Endothelial cell of umbilical vein (primary cell): ENCODE data around the gene EPHX1. TPM values are rescaled to one million over a fixed set of nuclear protein-coding genes. Genes with fewer than 3 reads are reported as not detected.

Source experiments
- BruUV-seq: library from RNA; stranded (reverse); fragments of 400-500 nt; replicated peaks from 2 replicates; lab custom pipeline; 2021; lab: Mats Ljungman, UMichigan
- CTCF ChIA-PET: fragments of 300-600, 350-600 bp; sonication (Branson Sonifier 250); formaldehyde crosslinking; loops from one replicate; lab custom pipeline; 2021; ENCODE audit warnings: antibody characterized with exemption, inconsistent platforms; lab: Charles Lee
- POLR2A ChIA-PET: fragments of 300-600, 350-600 bp; sonication (Branson Sonifier 250); formaldehyde crosslinking; loops from one replicate; lab custom pipeline; 2021; ENCODE audit warnings: antibody characterized with exemption, inconsistent platforms; lab: Charles Lee
- DNase-seq: peaks from one replicate; pipeline ENCODE4 v3.0.0-alpha.2; 2011; ENCODE audit warnings: low read depth, low spot score
- FAIRE-seq: peaks from 2 replicates; lab custom pipeline; 2011; peaks lifted over from hg19 to GRCh38; lab: Jason Lieb, UNC
- H2AFZ ChIP-seq: 2 replicates; pipeline ENCODE4 v1.6.0; 2012; ENCODE audit warnings: low read depth, low read length, control low read depth, inconsistent platforms
- H3K27ac ChIP-seq: 2 replicates; pipeline ENCODE4 v1.5.1; 2011; ENCODE audit warnings: low read depth, mild to moderate bottlenecking, control low read depth, low read length, moderate library complexity; ENCODE audit not compliant: insufficient read depth
- H3K27me3 ChIP-seq, 2 experiments: 2 replicates each; pipeline versions ENCODE4 v1.6.0 to v1.6.1; 2011; ENCODE audit warnings: low read length in 2 of 2, mixed read lengths in 1 of 2; ENCODE audit not compliant: control insufficient read depth in 2 of 2, insufficient read depth in 2 of 2
- H3K36me3 ChIP-seq, 2 experiments: 2 replicates in 1 of 2; 3 replicates in 1 of 2; pipeline ENCODE4 v1.5.1; 2011; ENCODE audit warnings: low read length in 2 of 2, mild to moderate bottlenecking in 1 of 2, moderate library complexity in 1 of 2; ENCODE audit not compliant: control insufficient read depth in 2 of 2, insufficient read depth in 2 of 2; ENCODE audit errors: extremely low read depth in 1 of 2
- H3K4me1 ChIP-seq: 3 replicates; pipeline ENCODE4 v1.5.1; 2011; ENCODE audit warnings: mild to moderate bottlenecking, low read length; ENCODE audit not compliant: control insufficient read depth, insufficient read depth; ENCODE audit errors: extremely low read depth
- H3K4me2 ChIP-seq: 2 replicates; pipeline ENCODE4 v1.6.1; 2011; ENCODE audit warnings: low read length, control low read depth, mixed read lengths; ENCODE audit not compliant: insufficient read depth
- H3K4me3 ChIP-seq, 3 experiments: fragments of 200-600 bp in 1 of 3; sonication (generic), shearing (Covaris generic) in 1 of 3; replicated peaks in 1 of 3; 2 replicates each; pipeline ENCODE4 v1.5.1; 2011 to 2016; ENCODE audit warnings: control low read depth in 3 of 3, low read length in 3 of 3, mild to moderate bottlenecking in 2 of 3, inconsistent platforms in 1 of 3, low read depth in 1 of 3, moderate library complexity in 1 of 3; ENCODE audit not compliant: insufficient read depth in 1 of 3
- H3K79me2 ChIP-seq: 2 replicates; pipeline ENCODE4 v1.6.0; 2012; ENCODE audit warnings: low read length, inconsistent platforms; ENCODE audit not compliant: control insufficient read depth, insufficient read depth
- H3K9ac ChIP-seq: replicated peaks from 2 replicates; pipeline ENCODE3; 2011; ENCODE audit warnings: low read length, control low read depth; ENCODE audit not compliant: insufficient read depth; ENCODE audit errors: extremely low read depth
- H3K9me1 ChIP-seq: replicated peaks from 3 replicates; pipeline ENCODE4 v1.6.0; 2011; ENCODE audit warnings: mild to moderate bottlenecking, low read length; ENCODE audit not compliant: control insufficient read depth, insufficient read depth; ENCODE audit errors: extremely low read depth
- H3K9me3 ChIP-seq: replicated peaks from 2 replicates; pipeline ENCODE4 v1.5.1; 2012; ENCODE audit warnings: low read length, inconsistent platforms; ENCODE audit not compliant: control insufficient read depth, insufficient read depth
- H4K20me1 ChIP-seq: replicated peaks from 2 replicates; pipeline ENCODE3; 2011; ENCODE audit warnings: mild to moderate bottlenecking, low read length; ENCODE audit not compliant: control insufficient read depth, insufficient read depth; ENCODE audit errors: extremely low read depth
- EZH2 ChIP-seq: IDR thresholded peaks from 2 replicates; pipeline ENCODE4 v1.6.1; 2012; ENCODE audit warnings: borderline replicate concordance, low read depth, mild to moderate bottlenecking, moderate library complexity, low read length, inconsistent platforms; ENCODE audit not compliant: severe bottlenecking
- FOS ChIP-seq: IDR thresholded peaks from 2 replicates; pipeline ENCODE4 v1.6.1; 2011; ENCODE audit warnings: mild to moderate bottlenecking, low read length, moderate library complexity, borderline replicate concordance; ENCODE audit not compliant: insufficient read depth
- GATA2 ChIP-seq: IDR thresholded peaks from 2 replicates; pipeline ENCODE4 v1.7.0; 2011; ENCODE audit warnings: low read depth, mild to moderate bottlenecking, moderate library complexity, mixed read lengths, low read length; ENCODE audit not compliant: insufficient read length, insufficient read depth
- JUN ChIP-seq: IDR thresholded peaks from 2 replicates; pipeline ENCODE4 v1.6.1; 2011; ENCODE audit warnings: borderline replicate concordance, low read depth; ENCODE audit not compliant: insufficient read length, insufficient read depth
- MYC ChIP-seq: IDR thresholded peaks from one replicate; pipeline ENCODE4 v1.6.1; 2011; ENCODE audit warnings: mild to moderate bottlenecking, low read depth, low read length
- POLR2A ChIP-seq: IDR thresholded peaks from 2 replicates; pipeline ENCODE4 v1.6.1; 2012; ENCODE audit warnings: low read depth, mild to moderate bottlenecking, control low read depth, low read length
- POLR2AphosphoS5 ChIP-seq: IDR thresholded peaks from 2 replicates; pipeline ENCODE4 v1.6.1; 2012; ENCODE audit warnings: low read depth, mild to moderate bottlenecking, control low read depth, low read length, moderate library complexity; ENCODE audit not compliant: insufficient read depth
- dilution Hi-C: fragments of 300-500 bp; cut with MboI; formaldehyde crosslinking; loops from one replicate; pipeline ENCODE4 v1.15.0; 2019; ENCODE audit warnings: low sequenced_read_pairs; ENCODE audit not compliant: extremely low pct_ligation_motif_present
- intact Hi-C: fragments of 100-400 bp; cut with micrococcal nuclease; formaldehyde crosslinking; loops from one replicate; pipeline ENCODE4 v1.10.0; 2022
- polyA plus RNA-seq, 4 experiments: library from polyadenylated mRNA; depleted of rRNA in 3 of 4; stranded (reverse) in 3 of 4; unstranded in 1 of 4; fragments of >200 nt; gene quantifications; 2 replicates each; pipeline versions ENCODE4 v1.2.1 to v1.2.3, GENCODE V29; 2011 to 2012; ENCODE audit warnings: missing spikeins in 1 of 4
- total RNA-seq: library from RNA; stranded (reverse); gene quantifications from 2 replicates; pipeline ENCODE4 v1.2.3, GENCODE V29; 2021
- TF ChIP-seq, protein P1 (sequence below), 2 donors: IDR thresholded peaks; 1 replicate in 1 of 2; 2 replicates in 1 of 2; pipeline ENCODE4 v1.5.1; 2011; ENCODE audit warnings: low read length in 2 of 2, mild to moderate bottlenecking in 2 of 2, moderate library complexity in 2 of 2, control low read depth in 1 of 2, inconsistent platforms in 1 of 2, low read depth in 1 of 2; ENCODE audit not compliant: insufficient read depth in 1 of 2; ENCODE audit errors: extremely low read depth in 1 of 2
- TF ChIP-seq, protein P2 (sequence below): IDR thresholded peaks from 2 replicates; pipeline ENCODE4 v1.6.1; 2011; ENCODE audit not compliant: insufficient read depth, insufficient read length

EPHX1 gene
- total and polyA plus RNA-seq, 2 donors (not counting 3 experiments of a cell fraction or from before 2014, with no cell fraction given): 23.7 to 25.2 TPM

DNA sequence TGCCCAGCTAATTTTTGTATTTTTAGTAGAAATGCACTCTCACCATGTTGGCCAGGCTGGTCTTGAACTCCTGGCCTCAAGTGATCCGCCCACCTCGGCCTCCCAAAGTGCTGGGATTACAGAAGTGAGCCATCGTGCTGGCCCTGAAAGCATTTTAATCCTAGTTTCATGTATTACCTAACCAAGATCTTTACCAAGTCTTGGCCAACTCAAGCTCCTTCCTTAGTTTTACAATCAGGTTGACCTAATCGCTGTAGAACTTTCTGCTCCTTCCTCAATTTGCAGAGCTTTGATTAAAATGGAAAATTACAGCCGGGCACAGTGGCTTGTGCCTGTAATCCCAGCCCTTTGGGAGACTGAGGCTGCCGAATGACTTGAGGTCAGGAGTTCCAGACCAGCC, 75.4 kb downstream of the EPHX1 start:
- Histone ChIP-seq H3K4me3 (no peak overlapping the region), H3K79me2 (no peaks in the 10 kb centered on the region), H3K36me3 (no peaks in the 10 kb centered on the region), H3K9ac (no peak overlapping the region), H3K4me1 (peaks cover 12% of the 10 kb centered on the region), H3K27me3 (no peaks in the 10 kb centered on the region), H4K20me1 (no peaks in the 10 kb centered on the region), H2AFZ (no peak overlapping the region), H3K9me1 (no peaks in the 10 kb centered on the region), H3K4me2 (no peak overlapping the region), H3K9me3 (no peaks in the 10 kb centered on the region), H3K27ac (no peak overlapping the region)
- TF ChIP-seq MYC (no peak), POLR2A (no peak), GATA2 (no peak), FOS (no peak), POLR2AphosphoS5 (no peak), JUN (no peak), EZH2 (no peak)
- TF ChIP-seq, protein P1, sequence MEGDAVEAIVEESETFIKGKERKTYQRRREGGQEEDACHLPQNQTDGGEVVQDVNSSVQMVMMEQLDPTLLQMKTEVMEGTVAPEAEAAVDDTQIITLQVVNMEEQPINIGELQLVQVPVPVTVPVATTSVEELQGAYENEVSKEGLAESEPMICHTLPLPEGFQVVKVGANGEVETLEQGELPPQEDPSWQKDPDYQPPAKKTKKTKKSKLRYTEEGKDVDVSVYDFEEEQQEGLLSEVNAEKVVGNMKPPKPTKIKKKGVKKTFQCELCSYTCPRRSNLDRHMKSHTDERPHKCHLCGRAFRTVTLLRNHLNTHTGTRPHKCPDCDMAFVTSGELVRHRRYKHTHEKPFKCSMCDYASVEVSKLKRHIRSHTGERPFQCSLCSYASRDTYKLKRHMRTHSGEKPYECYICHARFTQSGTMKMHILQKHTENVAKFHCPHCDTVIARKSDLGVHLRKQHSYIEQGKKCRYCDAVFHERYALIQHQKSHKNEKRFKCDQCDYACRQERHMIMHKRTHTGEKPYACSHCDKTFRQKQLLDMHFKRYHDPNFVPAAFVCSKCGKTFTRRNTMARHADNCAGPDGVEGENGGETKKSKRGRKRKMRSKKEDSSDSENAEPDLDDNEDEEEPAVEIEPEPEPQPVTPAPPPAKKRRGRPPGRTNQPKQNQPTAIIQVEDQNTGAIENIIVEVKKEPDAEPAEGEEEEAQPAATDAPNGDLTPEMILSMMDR (IDR thresholded peaks at IDR 0.05; ENCODE audit: extremely low read depth in 1 of 2, insufficient read depth in 1 of 2, low read depth in 1 of 2, low read length in 2 of 2): no peak
- TF ChIP-seq, protein P2, sequence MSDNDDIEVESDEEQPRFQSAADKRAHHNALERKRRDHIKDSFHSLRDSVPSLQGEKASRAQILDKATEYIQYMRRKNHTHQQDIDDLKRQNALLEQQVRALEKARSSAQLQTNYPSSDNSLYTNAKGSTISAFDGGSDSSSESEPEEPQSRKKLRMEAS: no peak
- POLR2A ChIA-PET: no interaction called here
- DNase-seq (no peak), FAIRE-seq (no peak)
- intact Hi-C loops (no loop called here), dilution Hi-C loops (no loop called here)
- CTCF ChIA-PET: interaction anchor here (1.1 to 1.7 kb wide), 2 partner anchors 14 to 26 kb away, joined by 3 to 5 read pairs; no protein-coding TSS in a partner anchor
- BruUV-seq: no TSS peak
